NCI-H524 (cell line): ENCODE data around the gene TMEM117.
"Not testable (repeated sequence)": the region's sequence is repeated elsewhere in the genome, so short reads cannot be mapped to it uniquely, and the experiment has no call there.

Experiments used
- DNase-seq, 2 experiments: peaks; one replicate each; lab custom pipeline; 2025; lab: John Stamatoyannopoulos, UW

Gene TMEM117

DNA sequence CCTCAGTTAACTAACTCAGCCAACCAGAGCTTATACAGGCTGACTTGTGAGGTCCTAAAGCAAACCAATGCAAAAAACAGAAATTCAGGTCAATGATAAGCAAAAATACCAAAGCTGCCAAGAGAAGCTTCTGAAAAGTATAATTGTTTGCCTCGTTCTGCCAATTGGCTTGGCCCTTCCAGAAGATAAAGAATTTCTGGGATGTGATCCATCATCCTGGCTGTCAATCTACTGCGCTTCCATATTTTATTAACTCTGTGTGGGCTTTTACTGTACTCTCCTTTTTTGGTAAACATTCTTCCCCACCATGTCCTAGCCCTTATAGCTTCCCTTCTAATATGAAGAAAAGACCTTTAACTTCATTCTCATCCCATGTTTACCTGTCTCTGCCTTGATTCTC, 387.9 kb downstream of the TMEM117 start:
- DNase-seq: no peak

DNA sequence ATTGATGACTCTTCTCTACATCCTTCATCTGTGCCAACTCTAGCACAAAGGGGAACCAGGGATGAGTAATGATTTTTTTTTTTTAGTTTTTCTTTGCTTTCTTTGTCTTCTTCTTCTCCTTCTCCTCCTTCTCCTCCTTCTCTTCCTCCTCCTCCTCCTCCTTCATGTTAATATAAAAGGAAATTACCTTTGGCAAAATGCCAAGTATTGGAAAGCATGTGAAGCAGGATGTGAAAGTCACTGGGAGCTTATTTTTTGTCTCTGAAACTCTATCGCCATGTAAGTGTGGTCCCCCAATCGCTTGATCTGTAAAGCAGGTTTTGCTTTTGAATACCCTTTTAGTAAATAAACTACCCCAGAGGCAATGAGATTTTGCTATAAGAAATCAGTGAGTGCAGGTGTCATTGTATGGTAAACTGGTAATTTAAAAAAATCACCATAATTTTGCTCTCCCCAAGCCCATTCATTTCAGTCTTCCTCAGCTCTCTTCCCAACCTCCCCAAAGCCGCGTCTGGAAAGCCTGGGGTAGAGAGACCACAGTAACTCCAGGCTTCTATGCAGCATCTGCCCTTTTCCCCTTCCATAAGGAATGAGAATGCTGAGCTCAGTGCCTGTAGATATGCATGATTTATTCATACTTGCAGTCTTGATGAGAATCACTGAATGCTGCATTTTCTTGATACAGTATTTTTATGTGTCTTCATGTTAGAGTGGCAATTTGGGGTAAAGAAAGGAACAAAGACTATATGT, 388.7 kb downstream of the TMEM117 start:
- no peak for DNase-seq

DNA sequence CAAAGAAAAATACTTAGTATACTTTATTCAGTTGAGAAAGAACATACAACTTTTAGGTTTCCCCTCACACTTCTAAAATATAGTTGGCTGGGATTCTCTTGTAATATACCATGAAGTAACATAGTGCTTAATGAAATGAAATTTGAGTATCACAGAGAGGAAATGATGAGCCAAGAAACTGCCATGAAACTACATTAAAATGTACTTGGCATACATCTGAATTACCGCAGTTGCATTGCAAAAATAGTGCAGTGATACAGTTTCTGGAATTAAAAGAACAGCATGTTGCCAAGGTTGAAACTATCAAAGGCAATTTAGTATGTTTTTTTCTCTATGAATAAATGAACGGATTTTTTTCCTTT, 389.2 kb downstream of the TMEM117 start:
- no peak for DNase-seq

DNA sequence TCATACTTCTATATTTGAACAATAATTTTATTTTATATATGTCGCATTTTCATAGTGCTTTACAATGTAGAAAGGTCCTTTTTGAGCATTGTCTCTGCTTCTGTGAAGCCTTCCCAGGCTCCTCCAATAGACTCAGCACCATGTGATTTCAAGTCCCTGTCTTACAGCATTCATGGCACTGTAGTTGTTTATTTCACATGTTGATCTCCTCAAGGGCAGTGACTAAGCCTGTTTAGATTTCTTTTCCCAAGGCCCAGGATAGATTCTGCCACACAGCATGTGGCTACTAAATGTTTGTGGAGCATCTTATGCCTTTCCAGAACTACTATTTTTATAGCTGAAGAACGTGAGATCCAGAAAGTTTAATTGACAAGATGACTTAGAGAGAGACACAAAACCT, 391.7 kb downstream of the TMEM117 start:
- DNase-seq: no peak

DNA sequence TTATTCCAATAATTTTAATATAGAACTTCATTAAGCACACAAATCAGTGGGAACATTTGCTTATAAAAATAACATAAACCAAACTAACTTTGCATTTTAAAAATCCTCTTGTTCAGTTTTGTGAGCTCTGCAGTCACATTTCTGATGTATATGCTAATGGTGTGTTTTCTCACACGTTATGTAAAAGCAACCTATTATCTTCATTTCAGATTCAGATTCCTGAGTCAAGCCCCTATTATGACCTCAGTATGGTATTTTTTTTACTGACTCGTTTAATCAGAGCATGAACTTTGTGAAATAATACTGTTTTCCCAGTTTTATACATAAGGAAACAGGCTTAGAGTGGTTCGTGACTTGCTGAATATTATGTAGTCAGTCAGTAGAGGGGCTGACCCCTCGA, 394.0 kb downstream of the TMEM117 start:
- no peak for DNase-seq

DNA sequence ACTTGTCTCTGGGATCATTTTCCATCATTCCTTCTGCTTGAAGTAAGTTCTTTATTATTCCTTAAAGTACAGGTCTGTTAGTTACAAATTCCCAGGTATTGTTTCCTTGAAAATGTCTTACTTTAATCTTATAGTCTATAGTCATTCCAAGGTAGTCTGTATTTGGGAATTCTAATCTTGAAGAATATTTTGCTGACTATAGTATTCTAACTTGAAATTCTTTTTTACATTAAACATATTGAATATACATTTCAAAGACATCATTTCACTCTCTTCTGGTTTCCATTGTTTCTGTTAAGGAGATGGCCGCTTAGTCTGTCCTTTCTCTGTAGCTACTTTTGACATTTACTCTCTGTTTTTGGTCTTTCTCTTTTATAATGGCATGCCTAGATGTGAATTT, 399.8 kb downstream of the TMEM117 start:
- DNase-seq: no peak

DNA sequence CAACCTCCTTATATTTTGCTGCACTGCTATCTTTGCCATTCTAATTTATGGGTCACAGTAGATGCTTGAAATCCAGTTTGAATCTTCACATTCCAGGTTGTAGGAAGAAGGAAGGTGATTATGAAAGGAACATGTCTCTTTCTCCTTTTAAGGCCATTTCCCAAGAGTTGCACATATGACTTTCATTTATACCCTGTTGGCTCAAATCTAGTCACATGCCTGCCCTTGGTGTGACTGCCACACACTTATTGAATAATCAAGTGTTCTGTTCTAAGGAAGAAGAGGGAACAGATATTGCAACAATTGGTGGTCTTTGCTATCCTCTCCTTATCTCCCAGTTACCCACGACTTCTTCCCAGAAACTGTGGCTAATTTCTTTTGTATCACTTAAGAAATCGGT, 404.3 kb downstream of the TMEM117 start:
- no peak for DNase-seq

DNA sequence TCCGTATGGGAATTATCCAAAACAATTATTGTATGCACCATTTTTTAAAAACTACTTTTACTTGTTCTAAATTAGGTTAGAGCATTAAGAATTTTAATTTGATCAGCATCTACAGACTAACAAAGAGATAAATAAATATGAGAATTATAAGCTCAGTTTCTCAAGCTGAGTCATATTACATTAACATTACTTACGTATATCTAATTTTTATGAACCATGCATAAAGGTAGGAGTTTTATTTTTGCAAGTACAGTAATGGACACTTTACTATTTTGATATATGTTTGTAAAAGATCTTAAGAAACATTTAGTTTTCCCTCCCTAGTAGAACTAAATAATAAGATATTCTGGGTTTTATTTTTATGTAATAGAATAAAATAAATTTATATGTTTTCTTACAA, 410.1 kb downstream of the TMEM117 start:
- DNase-seq: no peak

DNA sequence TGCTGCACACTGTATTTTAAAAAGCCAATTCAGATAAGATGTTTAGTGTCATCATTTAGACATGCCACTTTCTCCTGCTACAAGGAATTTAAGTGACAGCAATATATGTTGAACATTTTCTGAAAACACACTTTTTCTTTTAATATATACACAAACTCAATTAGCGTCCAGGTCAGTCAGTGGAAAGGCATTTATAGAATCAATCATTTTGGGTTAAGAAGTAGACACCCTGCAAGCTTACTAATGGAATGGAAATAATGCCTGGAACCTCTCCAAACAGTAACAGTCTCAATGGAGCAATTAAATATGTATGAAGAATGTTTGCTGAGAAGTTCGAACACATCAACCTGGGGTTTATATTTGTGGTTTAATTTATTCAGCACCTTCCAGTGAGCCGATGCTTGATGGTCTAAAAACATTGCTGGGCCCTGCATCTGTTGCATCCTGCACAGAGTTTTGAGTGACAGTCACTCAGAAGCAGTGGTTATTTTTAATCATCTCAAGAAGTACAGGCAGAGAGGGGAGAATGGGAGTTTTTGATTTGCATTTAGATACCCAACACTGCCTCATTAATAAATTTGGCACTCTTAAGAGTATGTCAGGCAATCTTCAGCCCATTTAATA, 410.7 kb downstream of the TMEM117 start:
- no peak for DNase-seq

DNA sequence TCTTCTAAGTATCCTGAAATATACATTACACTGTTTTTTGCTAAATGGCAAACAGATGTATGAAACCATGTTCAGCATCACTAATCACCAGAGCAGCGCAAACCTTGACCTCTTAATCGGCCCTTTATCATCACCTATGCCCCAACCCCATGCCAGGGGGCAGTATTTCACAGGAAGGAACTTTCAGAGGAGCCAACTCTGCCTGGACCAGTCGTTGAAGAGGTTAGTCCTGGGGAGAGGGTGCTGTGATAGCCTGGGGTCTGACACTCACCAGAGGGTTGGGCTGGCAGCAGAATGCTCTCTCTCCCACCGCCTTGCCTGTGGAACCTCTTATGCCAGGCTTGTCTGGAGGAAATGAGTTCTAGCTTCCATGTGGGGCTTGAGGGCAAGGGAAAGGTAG, 411.7 kb downstream of the TMEM117 start:
- no peak for DNase-seq

DNA sequence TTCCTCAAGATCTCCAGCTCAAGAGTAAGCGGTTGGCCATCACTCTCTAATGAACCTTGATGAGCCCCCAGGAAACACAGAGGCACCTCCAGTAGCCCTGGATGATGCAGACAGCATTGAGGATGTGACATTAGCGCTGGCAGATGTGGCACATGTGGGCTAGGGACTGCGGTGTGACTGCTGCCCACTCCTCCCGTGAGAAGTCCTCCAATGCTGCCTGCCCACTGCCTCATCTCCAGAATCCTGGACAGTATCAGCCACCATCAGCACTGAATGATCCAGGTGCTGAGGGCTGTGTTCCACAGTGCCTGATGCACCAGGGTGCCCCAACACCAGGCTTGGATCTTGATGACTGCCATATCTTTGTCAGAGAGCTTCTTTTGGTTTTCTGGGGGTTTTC, 412.6 kb downstream of the TMEM117 start:
- DNase-seq: no peak

DNA sequence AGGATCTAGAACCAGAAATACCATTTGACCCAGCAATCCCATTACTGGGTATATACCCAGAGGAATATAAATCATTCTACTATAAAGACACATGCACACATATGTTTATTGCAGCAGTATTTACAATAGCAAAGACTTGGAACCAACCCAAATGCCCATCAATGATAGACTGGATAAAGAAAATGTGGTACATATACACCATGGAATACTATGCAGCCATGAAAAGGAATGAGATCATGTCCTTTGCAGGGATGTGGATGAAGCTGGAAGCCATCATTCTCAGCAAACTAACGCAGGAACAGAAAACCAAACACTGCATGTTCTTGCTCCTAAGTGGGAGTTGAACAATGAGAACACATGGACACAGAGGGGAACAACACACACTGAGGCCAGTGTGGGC, 414.6 kb downstream of the TMEM117 start:
- DNase-seq: not testable (repeated sequence)

DNA sequence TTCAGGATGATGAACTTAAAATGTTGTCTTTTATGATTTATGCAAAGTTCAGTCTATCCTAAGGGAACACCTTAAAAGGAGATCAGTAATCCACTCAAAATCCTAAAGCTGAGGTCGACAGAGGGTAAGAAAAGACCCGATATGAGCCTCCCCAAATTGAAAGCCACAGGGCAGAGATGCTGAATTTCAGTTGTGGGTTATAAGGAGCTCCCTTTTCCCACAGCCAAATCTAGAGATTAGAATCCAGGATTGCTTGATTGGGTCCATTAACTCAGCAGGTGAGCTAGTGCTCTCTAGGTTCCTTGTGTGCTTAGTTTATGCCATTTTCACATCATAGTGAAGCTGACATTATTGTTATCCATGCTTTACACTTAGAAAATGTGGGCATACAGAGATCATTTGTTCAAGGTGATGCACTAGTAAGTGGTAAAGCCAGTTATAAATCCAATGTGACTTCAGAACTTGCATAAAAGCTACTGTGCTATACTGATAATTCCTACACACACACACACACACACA, 417.5 kb downstream of the TMEM117 start:
- DNase-seq: no peak

DNA sequence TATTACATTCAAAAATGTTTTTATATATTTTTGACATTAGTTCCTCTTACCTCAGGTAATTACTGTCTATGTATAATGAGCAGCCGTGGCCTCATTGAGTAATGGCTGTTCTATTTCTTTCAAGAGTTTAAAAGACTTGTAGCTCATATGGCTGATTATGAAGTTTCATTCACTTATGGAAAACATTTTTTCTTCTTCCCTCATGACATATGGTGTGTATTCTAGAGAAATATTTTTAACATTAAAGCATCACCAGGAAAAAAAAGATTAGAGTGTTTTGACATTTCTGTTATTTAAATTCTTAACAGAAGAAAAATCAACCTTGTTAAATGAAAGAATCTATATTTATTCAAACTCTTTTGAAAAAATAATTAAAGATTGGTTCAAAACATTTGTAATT, 422.4 kb downstream of the TMEM117 start:
- no peak for DNase-seq

DNA sequence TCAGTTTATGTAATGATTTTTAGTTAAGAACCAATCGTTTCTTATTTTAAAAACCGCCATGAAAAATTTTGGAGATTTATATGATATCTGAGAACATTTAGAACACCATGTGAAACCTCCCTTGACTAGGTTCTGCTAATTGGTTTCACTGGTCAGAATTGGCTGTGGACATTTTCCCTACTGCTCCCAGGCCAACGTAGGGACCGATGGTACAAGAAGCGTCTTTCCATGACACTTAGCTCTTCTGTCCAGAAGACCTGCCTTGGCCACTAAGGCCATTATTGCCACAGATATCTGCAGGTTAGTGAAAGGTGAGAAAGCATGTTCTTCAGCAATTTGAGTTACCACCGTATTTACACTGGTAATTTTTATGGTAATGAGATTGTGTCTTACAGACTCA, 424.0 kb downstream of the TMEM117 start:
- no peak for DNase-seq

DNA sequence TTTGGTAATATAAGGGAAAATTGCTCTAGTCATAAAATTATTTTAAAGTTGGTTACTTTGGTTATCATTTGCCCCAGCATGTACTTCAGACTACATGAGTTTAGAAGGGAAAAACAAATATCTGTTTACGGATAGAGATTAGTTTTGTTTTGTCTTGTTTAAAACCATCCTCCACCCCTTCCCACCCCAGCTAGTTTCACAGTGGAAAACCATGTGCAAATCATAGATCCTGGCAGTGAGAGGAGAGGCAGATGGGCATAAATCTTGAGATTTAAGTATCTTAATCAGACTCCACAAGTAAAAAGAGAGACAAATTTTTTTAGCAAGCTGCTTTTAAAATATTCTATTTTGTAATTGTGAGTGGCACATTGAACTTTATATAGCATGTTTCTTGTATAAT, 424.7 kb downstream of the TMEM117 start:
- no peak for DNase-seq

DNA sequence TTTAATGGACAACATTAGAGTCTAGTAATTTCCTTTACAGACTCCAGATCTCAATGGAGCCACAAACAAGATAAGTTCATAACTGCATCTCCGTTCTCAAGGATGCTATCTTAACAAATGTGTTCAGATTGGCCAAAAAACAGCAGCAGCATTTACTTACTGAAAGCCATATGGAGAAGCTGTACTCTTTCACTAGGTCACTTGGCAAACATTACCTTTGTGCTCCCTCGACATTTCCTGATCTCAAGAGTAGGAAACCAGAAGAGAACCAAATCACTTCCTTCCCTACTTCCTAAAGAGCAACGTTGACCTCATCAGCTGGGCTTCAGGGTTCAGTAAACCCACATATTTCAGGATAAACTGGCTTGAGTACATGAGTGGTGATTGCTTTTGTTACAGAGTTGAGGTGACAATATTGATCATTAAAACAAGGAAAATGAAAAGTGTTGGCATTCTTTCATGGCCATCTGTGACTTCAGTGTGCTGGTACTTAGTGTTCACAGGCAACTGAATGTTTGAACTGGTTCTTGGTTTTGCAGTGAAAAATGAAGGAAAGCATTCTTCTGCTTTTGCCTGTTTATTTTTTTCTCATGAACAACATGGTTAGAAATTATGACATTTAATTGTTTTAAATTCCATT, 449.6 kb downstream of the TMEM117 start:
- DNase-seq: no peak

DNA sequence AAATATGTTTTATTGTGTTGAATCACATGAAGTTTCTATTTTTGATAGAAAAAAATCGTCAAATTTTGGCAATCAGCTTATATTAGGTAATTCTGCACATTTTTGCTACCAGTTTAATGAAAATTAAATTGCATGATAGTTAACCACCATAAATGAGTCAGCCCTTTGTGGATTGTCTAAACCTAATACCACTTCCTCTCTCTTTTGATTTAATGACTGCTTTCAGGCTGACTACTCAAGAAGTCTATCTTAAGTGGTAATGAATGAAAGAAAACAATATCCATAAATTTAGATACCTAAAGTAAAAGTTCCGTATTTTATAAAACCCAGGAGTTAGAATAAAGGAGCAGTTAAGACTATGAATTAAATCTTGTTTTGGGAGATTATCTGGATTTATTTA, 450.5 kb downstream of the TMEM117 start:
- no peak for DNase-seq

DNA sequence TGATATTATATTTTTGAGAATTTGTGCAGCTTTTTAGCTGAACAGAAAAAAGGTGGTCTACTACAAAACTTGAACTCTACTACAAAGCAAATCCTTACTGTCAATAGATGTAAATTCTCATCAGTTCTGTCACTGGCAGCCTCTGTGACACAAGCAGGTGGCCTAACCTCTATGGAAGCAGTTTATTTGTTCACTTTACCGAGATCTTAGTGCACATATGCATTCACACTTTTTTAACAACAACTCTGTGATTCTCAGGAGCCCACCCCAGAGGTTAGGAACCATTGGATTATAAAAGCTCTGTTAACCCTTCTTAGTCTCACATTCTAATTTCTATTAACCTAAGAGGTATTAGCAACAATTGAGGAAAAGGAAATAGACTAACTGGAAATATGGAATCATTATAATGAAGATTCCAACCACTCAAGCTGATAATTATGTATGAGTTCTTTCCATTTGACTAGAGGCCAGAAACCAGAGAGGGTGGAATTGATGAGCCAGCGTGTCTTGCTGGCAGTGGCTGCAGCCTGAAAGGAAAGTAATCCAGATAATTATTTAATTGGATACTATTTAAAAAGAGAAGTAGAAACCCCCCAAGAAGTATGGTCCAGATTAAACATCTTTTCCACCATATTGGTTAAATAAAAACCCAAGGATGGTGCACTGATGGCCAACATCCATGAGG, 451.1 kb downstream of the TMEM117 start:
- DNase-seq: no peak

DNA sequence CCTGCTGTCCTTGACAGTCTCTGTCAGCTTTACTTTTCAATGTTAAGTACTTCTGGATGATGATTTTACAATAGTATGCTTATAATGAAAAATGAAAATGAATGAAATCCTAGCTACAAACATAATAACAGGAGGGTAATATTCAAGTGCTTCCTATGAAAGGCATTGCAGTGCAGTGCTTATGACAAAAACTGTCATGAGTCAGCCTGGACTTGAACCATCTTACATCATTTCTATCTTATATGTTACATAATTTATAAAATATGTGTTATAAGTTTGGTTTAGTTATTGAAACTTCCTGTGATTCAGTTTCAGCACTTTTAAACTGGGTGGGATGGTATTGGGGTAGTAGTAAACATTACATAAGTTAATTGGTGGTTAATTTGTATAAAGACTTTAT, 451.7 kb downstream of the TMEM117 start:
- DNase-seq: no peak

DNA sequence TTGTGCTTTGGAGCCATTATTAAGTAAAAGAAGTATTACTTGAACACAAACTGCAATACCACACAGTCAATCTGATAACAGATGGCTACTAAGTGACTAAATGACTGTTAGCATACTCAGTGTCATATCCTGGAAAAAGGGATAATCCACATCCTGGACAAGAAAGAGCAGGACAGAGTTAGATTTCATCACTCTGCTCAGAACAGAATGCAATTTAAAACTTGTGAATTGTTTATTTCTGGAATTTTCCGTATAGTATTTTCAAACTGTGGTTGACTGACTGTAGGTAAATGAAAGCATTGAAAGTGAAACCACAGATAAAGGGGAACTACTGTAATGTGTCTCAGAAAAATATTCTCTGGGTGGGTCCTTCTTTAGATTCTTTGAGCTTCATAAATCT, 458.8 kb downstream of the TMEM117 start:
- no peak for DNase-seq

DNA sequence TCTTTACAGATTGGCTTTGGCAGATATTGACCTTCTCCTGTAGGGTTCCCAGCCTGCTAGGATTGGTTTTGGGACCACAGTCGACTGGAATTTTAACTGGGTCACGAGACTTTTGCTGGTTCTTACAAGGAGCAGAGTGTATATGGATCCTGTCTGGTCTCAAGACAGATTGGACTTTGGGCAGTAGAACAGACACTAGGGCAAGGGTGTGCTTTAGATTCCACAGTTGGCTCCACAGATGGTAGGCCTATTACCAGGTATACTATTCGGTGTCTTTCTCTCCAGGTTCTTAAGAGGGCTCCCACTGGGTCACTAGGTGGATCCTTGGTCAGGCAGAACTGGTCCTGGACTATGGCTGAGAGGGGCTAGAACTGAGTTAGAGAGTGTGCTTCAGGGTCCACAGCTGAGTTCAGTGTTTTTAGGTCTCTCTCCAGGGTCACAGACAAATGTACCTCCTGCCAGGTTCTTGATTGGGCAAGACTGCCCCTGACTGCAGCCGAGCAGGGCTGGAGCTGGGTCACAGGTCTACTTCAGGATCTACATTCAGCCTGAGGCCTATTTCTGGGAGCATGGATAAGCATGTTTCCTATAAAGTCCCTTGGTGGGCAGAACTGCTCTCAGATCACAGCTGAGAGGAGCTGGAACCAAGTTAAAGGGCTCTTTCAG, 460.2 kb downstream of the TMEM117 start:
- DNase-seq: no peak
